IPS-NIHi7 (cell line): ENCODE measurements around the gene ICAM5.

Experiments used
- DNase-seq: peaks from one replicate; pipeline ENCODE4 v3.0.0; 2012; ENCODE audit warnings: mixed read lengths; ENCODE audit errors: extremely low spot score

Gene ICAM5

GRCh38 chr19:10344780-10345179 lies 55.0 kb downstream of the ICAM5 start:
- DNase-seq, result no peak
